Left cardiac atrium (tissue), 4 donors: ENCODE results near the gene AKR7A2. TPM values are rescaled to one million over a fixed set of nuclear protein-coding genes. Genes with fewer than 3 reads are reported as not detected.
A peak's percentile ranks its signal among the peaks of the same experiment; 100 is the strongest.
"Not testable (repeated sequence)": the region's sequence is repeated elsewhere in the genome, so short reads cannot be mapped to it uniquely, and the experiment has no call there.

Experiments
- ATAC-seq, 2 donors: fragments of 200-7000 bp; cut with Tn5 transposase; one replicate each; pipeline ENCODE4 v1.9.1; 2020; ENCODE audit warnings: mild to moderate bottlenecking in 2 of 2, moderate library complexity in 2 of 2
- DNase-seq: peaks from one replicate; pipeline ENCODE4 v3.0.0-alpha.2; 2020
- intact Hi-C, 2 donors: fragments of 100-400 bp; cut with DNase I; formaldehyde crosslinking; loops; one replicate each; pipeline versions ENCODE4 v1.14.1 to v1.15.1; 2022 to 2023
- total RNA-seq, 2 donors: library from RNA; stranded (reverse); fragmentation: NEBNext Ultra II Directional; extraction: Animal tissue kit (Norgen Biotek cat#: 25700); gene quantifications; one replicate each; pipeline ENCODE4 v1.2.1, GENCODE V29; 2021
- donor health status: DM: no; HTN: yes; CAD: no.
- donor health status: DM: no; HTN: yes; CAD: no; lungs with severe emphysema.
- donor health status: DM: yes; HTN: yes; CAD: no.
- donor health status: Dilated cardiomyopathy.

The AKR7A2 gene
- total RNA-seq, 2 donors from 2014 or later: 31.3 to 32.9 TPM

DNA sequence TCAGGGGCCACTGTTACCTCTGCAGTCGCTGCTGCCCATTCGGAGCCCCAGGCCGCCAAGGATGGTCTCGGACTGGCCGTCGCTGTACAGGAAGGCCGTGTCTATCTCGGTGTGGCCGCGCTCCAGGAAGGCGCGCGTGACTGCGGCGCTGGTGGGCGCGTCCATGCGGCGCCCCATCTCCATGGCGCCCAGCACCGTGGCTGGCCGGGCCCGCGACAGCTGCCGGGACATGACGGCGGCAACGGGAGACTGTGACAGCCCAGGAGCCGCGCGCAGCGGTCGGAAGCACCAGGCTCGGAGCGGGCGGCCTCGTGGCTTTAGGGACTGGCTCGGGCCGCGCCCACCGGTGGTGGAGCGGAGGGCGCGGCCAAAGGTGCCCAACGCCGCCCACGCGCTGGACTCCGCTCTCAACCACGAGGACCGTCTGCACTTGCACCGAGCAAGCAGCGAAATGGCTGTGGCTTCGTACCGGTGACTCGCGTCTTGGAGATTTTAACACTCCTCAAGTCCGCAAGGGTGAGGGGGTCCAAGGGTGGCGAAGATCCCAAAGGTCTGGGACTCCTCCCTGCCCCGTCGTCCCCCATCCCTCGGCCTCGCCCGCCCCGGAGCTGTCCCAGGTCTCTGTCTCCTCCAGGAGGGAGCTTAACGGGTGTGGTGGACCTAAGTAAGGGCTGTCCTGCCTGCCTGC lies 38.0 kb downstream of the AKR7A2 start:
- ATAC-seq: peak; percentile 50 to 67
- intact Hi-C loops, DNase-seq: not testable (repeated sequence)

DNA sequence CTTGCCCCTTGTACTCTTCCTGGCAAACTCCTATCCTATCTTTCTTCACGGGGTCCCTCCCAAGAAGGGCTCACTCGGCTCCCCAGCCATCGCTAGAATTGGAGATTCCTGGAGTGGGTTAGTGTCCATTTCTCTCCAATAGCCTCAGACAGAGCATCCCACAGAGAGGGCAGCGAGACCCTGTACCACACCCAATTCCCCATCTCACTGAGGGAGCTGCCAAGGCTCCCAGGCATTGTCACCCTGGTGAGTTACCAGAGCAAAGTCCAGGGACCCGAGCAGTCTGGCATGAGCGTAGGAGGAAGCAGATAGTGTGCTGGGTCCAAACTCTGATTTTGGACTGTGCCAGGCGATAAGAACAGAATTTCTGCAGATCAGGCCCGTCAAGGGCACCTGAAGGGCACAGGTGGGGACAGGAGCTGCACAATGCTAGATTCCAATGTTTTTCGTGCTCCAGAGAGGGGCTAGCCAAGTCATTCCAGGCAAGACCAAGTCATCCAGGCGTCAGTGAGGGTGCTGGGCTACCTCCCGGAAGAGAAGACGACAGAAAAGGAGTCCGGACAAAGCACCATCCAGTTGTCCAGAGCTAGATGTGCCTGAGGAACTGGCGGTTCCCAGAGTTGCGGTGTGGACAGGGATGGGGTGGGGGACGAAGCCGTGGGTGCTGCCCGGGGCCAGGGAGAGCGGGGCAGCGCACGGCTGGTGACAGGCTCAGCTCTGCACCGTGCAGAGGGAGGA lies 38.7 kb downstream of the AKR7A2 start:
- DNase-seq: no peak

DNA sequence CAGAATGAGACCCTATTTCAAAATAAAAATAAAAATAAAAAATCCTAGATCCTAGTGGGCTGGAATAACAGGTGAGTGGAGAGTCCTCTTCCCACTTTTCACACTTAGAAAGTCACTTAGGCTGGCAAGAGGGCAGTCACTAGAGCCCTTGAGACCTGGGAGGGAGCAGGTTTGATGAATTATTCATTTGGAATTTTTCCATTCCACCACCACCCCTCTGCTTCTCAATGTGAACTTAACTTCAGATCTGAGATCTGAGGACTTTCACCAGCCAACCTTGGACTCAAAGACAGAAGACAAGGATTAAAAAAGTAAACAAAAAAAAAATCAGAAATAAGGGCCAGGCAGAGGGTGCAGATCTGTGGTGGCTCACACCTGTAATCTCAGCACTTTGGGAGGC lies 39.9 kb downstream of the AKR7A2 start:
- ATAC-seq (no peak), DNase-seq (no peak)
- intact Hi-C loops: no loop called here

More for the DNA sequence above, 38.7 kb downstream of the AKR7A2 start:
- intact Hi-C loops: no loop called here
- ATAC-seq: peak; percentile 21 to 23

DNA sequence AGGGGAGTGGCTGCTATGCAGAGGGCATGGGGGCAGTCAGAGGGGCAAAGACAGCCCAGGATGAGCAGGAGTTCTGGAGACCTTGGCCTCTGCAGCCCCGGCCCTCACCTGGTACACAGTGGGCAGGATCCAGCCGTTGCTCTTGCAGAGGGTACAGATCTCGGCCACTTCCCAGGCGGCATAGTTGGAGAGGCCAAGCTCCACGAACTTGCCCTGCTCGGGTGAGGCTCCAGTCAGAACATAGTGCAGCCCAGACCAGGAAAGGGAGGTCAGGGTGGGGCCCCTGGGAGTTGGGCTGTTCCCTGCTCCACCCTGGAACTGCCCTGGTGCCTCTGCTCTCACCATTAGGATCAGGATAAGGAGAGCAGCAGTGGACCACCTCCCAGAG lies 41.6 kb downstream of the AKR7A2 start:
- ATAC-seq, intact Hi-C loops, DNase-seq: not testable (repeated sequence)

DNA sequence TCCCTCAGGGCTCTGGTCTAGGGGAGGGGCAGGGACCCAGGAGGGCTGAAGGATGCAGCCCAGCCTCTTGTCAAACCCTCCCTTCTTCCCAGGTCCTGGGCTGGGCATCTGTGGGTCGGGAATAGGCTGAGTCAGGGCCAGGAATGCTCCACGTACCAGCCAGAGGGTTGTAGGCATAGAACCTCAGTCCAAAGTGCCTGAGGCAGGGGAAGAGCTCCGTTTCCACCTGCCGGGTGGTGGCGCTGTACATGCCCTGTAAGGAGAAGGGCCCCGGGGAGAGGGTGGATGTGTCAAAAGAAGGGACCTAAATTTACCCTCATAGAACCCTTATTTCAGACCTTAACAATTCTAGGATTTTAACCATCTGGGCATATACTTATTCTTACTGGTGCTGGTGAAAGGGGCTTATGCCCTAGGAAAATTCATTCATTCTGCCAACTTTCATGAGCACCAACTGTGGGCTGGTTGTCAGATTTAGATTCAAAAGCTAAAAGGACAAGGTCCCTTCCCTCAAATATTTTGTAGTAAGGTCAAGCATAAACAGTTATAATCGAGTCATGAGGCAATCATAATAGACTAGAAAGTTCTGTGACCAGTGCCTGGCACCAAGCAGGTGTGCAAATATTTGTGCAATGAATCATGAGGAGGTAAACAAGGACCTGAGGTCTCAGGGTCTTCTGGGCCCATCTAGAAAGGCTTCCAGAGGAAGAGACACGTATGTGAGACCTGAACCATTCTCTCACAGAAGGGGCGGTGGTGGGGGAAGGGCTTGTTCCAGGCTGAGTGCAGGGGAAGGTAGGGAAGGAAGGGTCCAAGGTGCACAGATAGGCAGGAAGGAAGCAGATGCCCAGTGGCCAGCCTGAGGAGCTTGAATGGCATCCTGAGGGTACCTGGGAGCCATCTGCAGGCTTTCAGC lies 42.3 kb downstream of the AKR7A2 start:
- DNase-seq, intact Hi-C loops, ATAC-seq: not testable (repeated sequence)

DNA sequence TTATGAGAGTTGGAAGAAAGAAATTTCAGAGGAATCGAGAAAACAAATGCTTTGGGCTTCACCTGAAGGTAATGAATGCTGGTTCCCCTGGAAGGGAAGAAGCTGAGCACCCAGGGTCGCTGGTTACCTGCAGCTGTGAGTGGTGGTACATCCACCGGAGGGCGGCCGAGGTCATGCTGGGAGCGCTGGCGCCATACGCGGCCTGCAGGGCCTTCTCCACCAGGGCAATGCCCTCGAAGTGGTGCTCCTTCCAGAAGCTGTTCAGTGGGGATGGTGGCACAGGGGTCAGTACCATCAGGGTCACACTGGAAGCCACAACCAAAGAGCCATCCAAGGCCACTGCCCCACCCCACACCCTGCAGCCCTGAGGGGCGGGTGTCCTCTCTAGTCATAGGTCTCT lies 43.5 kb downstream of the AKR7A2 start:
- DNase-seq (no peak), ATAC-seq (no peak)
- intact Hi-C loops: no loop called here

DNA sequence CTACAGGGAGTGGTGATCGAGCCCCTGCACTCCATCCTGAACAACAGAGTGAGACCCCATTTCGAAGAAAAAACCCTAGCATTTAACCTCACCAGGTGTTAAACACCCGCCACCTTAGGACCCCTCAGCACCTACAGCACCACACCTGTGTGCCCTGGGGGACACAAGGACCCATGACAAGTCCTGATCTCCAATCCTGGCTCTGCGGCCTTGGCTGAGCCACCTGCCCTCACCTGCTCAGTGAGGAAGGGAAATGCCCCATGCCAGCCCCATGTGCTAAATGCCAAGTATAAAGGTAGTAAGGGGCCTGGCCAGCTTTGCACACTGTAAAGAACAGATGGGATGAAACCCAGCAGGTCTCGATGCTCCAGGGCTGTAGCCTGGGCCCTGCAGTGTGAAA lies 49.2 kb downstream of the AKR7A2 start:
- no peak for ATAC-seq
- intact Hi-C loops: no loop called here
- no peak for DNase-seq

DNA sequence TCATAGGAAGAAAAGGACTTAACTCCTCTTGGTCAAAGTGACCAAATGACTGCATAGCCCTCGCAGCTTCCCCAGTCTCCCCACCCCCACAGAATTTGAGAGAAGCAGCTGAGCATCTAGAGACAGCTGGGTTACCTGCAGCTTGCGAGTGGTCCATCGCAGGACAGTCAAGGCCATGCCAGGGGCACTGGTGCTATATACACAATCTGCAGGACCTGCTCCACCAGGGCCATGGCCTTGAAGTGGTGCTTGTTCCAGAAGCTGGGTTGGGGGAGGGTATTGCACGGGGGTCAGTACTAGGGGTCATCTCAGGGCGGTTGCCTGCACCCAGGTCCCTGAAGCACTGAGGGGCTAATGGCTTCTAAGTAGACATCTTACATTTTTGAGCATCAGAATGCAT lies 49.9 kb downstream of the AKR7A2 start:
- DNase-seq (no peak), ATAC-seq (no peak)
- intact Hi-C loops: no loop called here

DNA sequence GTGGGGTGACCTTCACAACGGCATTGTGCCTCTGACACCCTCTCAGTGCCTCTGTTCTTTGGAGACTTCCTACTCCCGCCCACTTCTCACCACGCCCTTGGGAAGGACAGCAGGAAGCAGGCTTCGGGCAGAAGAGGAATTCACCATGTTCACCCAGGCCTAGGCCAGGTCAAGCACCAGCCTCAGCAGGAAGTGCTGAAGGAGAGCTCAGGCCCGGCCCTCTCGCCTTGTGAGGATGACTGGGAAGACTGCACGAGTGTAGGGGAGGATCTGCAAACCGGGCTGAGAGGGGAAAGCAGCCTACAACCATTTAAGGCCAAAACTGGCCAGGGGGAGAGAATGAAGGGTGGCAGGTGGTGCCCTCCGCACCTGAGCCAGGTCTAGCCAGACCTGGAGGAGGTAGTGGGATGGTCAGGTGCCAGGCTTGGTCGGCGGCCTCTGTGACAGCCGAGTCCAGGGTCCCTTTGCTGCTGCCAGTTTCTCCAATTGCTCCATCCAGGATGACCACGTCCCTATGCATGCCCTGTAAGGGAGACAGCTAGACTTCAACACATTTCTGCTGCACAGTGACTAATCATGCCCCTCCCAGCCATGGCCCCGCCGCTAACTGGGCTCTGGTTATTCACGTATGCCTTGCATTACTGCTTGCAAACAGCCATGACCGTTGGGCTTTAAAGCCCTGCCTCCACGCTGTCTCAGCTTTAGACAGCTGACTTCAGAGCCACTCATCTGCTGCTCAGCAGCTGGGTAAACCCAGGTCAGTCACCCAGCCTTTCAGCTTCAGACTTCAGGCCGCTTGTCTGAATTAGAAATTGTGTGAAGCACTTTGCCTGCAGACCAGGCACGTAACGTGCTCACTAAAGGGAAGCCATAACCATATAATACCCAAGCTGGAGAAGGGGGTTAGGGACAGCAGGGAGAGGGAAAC lies 51.5 kb downstream of the AKR7A2 start:
- ATAC-seq: no peak
- intact Hi-C loops: no loop called here
- DNase-seq: no peak

DNA sequence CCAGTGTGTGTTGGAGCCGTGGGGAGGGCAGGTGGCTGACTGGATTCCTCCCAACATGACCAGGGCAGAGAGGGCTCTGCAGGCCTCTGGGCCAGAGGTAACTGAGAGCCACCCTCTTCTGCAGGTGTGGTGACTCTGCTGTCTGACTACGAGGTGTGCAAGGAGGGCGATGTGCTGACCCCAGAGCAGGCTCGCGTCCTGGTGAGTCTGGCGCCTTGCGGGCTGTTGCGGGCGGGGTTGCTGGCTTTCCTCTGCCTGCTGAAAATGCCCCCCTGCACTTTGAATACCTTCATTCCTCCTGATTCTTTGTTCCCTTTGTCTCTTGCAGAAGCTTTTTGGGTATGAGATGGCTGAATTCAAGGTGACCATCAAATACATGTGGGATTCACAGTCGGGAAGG lies 53.6 kb downstream of the AKR7A2 start:
- DNase-seq (no peak), ATAC-seq (no peak)
- intact Hi-C loops: loop anchor here in 1 of 2 donors (10.0 kb wide), 1 partner anchor 396 kb away; no protein-coding TSS in a partner anchor

DNA sequence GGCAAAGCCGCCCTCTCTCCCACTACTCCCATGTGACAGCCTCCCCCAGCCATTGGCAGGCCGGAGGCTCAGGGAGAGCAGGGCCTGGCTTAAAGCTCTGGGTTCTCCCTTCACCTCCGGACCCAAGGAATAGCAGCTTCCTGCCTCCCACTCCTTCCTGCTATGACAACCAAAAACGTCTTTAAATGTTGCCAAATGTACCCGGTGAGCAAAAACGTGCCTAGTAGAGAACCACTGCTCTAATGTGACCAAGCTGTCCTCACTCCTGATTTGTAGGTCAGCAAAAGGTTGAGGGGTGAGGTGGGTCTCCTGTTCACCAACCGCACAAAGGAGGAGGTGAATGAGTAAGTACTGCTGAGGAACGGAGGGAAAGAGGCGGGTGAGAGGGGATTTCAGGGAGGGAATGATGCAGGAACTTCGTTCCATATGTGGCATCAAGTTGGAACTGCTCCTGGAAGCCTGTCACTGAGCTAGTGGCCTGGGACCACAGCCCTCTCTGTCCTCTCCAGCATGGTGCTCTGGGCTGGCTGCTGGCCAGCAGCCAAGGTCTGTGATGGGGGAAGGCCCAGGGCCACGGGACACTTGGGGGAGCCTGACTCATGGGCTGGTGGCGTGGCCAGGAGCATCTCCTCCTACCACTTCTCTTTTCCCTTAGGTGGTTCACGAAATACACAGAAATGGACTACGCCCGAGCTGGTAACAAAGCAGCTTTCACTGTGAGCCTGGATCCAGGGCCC lies 54.6 kb downstream of the AKR7A2 start:
- peak in 1 of 2 donors; percentile 15 for ATAC-seq
- no peak for DNase-seq
- intact Hi-C loops: loop anchor here in 1 of 2 donors (10.0 kb wide), 1 partner anchor 397 kb away; no protein-coding TSS in a partner anchor

DNA sequence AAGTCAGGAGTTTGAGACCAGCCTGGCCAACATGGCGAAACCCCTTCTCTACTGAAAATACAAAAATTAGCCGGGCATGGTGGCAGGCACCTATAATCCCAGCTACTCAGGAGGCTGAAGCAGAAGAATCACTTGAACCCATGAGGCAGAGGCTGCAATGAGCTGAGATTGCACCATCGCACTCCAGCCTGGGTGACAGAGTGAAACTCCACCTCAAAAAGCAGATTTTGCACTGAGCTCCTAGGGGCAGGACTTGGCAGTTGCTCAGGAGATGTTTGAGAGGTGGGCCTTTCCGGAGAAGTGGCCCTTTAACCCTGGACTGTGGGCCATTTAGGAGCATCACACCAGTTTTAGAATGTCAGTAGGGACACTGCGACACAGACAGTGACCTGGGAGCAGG lies 55.6 kb downstream of the AKR7A2 start:
- intact Hi-C loops: loop anchor here in 1 of 2 donors (10.0 kb wide), 1 partner anchor 398 kb away; no protein-coding TSS in a partner anchor
- not testable (repeated sequence) for ATAC-seq, DNase-seq

DNA sequence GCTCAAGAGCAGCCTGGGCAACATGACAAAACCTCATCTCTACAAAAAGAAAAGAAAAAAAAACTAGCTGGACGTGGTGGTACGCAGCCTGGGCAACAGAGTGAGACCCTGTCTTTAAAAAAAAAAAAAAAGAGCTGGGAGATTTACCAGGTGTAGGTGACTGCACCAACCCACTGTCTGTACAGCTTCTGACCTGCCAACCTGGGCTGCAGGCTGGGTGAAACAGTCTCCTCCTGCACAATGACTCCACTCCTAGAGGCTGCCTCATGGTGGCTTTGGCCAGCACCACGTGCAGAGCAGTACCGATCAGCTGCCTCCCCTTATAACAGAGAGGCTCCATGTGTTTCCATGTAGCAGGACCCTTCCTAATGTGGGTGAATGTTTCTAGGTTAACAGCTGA lies 56.7 kb downstream of the AKR7A2 start:
- intact Hi-C loops: loop anchor here in 1 of 2 donors (10.0 kb wide), 1 partner anchor 400 kb away; no protein-coding TSS in a partner anchor
- DNase-seq: no peak
- ATAC-seq: no peak

DNA sequence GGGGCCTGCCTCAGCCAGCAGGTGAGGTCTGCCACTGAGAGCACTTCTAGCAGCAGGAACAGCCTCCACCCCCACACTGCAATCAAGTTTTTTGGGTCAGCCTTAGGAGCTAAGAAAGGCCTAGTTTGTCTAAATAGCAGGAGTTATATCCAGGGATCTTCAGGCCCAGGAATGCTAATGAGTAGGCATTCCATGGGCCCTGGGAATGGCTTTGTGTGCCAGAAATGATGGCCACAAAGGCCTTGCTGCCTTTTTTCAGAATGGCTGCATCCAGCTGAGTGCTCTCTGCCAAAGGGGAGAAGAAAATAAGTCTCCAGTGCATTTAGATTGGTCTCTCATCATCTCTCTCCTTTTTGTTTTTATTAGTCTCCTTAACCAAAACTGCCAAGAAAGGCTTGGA lies 57.5 kb downstream of the AKR7A2 start:
- ATAC-seq (no peak), DNase-seq (no peak)
- intact Hi-C loops: loop anchor here in 1 of 2 donors (10.0 kb wide), 1 partner anchor 400 kb away; no protein-coding TSS in a partner anchor
